SK-MEL-5 (cell line): ENCODE results near the gene IL17RB. TPM values are rescaled to one million over a fixed set of nuclear protein-coding genes. Genes with fewer than 3 reads are reported as not detected.

Source experiments
- DNase-seq: peaks from one replicate; pipeline ENCODE4 v3.0.0-alpha.2; 2016; ENCODE audit warnings: low read depth, low spot score
- in situ Hi-C: cut with HindIII; loops from 2 replicates; pipeline ENCODE4 v1.10.0; 2016; ENCODE audit warnings: low sequenced_read_pairs, high pct_unique_total_duplicates, low pct_unique_long_range_greater_than_20kb
- polyA plus RNA-seq, 2 experiments: library from polyadenylated mRNA; depleted of rRNA; stranded (reverse); fragments of >200 nt; gene quantifications; 2 replicates each; pipeline ENCODE4 v1.2.3, GENCODE V29; 2015
- total RNA-seq: library from RNA; depleted of rRNA; stranded (reverse); fragments of >200 nt; shearing (Covaris generic); gene quantifications from 2 replicates; pipeline ENCODE4 v1.2.3, GENCODE V29; 2014; rRNA removed

IL17RB gene
- not detected in 2 replicates for total RNA-seq
- polyA plus RNA-seq (2015; cell fraction: cytosol; rRNA removed): not detected in 2 replicates
- polyA plus RNA-seq (2015; cell fraction: nucleus; rRNA removed): 0.34 TPM in 1 of 2 replicates, not detected in the other

- in situ Hi-C loops: no loop called here
- DNase-seq: no peak
These were observed at the start of gene IL17RB, which contains the start of gene CHDH for GRCh38 chr3:53846134-53846850. Gene IL17RB, plus strand, starts transcription at chr3:53846568. Its CDS starts 21 bp downstream, at chr3:53846589. Gene CHDH, minus strand, starts transcription at chr3:53846419. Its CDS starts 22,411 bp downstream, at chr3:53824008.

GRCh38 chr3:53798144-53798543, 48.2 kb upstream of the IL17RB start:
- in situ Hi-C loops: no loop called here
- no peak for DNase-seq

- DNase-seq: no peak
- in situ Hi-C loops: no loop called here
These were observed 47.0 kb upstream of the IL17RB start for GRCh38 chr3:53799338-53799865.

GRCh38 chr3:53800041-53800906, 46.1 kb upstream of the IL17RB start:
- in situ Hi-C loops: no loop called here
- no peak for DNase-seq

GRCh38 chr3:53801319-53801718, 45.0 kb upstream of the IL17RB start:
- in situ Hi-C loops: no loop called here
- no peak for DNase-seq

- no peak for DNase-seq
- in situ Hi-C loops: no loop called here
These were observed 44.0 kb upstream of the IL17RB start for GRCh38 chr3:53802256-53802880.

- in situ Hi-C loops: no loop called here
- no peak for DNase-seq
These were observed 43.1 kb upstream of the IL17RB start for GRCh38 chr3:53803124-53803815.

- DNase-seq: no peak
- in situ Hi-C loops: no loop called here
These were observed 42.3 kb upstream of the IL17RB start for GRCh38 chr3:53803816-53804695.

GRCh38 chr3:53804697-53805462, 41.5 kb upstream of the IL17RB start:
- DNase-seq: peak; percentile 23
- in situ Hi-C loops: no loop called here

- in situ Hi-C loops: no loop called here
- no peak for DNase-seq
These were observed 40.8 kb upstream of the IL17RB start for GRCh38 chr3:53805463-53806159.

- DNase-seq: no peak
- in situ Hi-C loops: no loop called here
These were observed 39.9 kb upstream of the IL17RB start for GRCh38 chr3:53806182-53807116.

GRCh38 chr3:53807117-53807810, 39.1 kb upstream of the IL17RB start:
- no peak for DNase-seq
- in situ Hi-C loops: no loop called here

- no peak for DNase-seq
- in situ Hi-C loops: no loop called here
These were observed 37.9 kb upstream of the IL17RB start for GRCh38 chr3:53808496-53808895.

- in situ Hi-C loops: no loop called here
- no peak for DNase-seq
These were observed 37.1 kb upstream of the IL17RB start for GRCh38 chr3:53809267-53809666.
